22Rv1 (cell line): ENCODE results near the gene MARF1.
"Not testable (repeated sequence)": the region's sequence is repeated elsewhere in the genome, so short reads cannot be mapped to it uniquely, and the experiment has no call there.

Experiments used
- H3K27ac ChIP-seq: fragments of 450-650 bp; 2 replicates; pipeline ENCODE4 v1.5.1; 2017
- ZFX ChIP-seq: fragments of 450-650 bp; IDR thresholded peaks from 2 replicates; pipeline ENCODE4 v1.6.1; 2017; ENCODE audit warnings: antibody characterized with exemption, borderline replicate concordance
- TF ChIP-seq, protein P1 (sequence below): fragments of 450-650 bp; IDR thresholded peaks from 2 replicates; pipeline ENCODE4 v1.5.1; 2017; ENCODE audit warnings: mild to moderate bottlenecking

MARF1 gene

DNA sequence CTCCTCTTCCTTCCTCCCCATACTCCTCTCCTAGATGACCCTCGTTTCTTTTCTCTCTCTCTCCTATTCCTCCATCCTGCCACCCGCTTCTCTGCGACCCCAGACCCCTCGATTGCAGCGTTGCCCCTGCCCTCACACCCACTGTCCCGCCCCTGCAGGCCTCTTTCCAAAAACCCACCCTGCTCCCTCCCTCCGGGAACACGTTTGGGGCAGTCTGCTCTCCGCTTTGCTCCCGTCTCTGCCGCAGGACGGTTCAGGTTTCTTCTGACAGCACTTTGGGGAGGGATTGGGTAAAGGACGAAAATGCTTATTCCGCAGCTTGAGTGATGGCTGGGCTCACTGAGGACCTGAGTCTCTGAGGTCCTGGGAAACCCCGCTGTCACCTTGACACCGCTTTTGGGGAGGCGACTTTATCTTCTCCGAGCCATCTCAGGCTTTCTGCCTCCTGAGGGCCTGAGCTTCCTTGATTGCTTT lies 7.8 kb upstream of the MARF1 start:
- TF ChIP-seq, protein P1, sequence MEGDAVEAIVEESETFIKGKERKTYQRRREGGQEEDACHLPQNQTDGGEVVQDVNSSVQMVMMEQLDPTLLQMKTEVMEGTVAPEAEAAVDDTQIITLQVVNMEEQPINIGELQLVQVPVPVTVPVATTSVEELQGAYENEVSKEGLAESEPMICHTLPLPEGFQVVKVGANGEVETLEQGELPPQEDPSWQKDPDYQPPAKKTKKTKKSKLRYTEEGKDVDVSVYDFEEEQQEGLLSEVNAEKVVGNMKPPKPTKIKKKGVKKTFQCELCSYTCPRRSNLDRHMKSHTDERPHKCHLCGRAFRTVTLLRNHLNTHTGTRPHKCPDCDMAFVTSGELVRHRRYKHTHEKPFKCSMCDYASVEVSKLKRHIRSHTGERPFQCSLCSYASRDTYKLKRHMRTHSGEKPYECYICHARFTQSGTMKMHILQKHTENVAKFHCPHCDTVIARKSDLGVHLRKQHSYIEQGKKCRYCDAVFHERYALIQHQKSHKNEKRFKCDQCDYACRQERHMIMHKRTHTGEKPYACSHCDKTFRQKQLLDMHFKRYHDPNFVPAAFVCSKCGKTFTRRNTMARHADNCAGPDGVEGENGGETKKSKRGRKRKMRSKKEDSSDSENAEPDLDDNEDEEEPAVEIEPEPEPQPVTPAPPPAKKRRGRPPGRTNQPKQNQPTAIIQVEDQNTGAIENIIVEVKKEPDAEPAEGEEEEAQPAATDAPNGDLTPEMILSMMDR: no peak
- no peak for TF ChIP-seq ZFX
- peak overlapping the region; percentile 68 for H3K27ac ChIP-seq

DNA sequence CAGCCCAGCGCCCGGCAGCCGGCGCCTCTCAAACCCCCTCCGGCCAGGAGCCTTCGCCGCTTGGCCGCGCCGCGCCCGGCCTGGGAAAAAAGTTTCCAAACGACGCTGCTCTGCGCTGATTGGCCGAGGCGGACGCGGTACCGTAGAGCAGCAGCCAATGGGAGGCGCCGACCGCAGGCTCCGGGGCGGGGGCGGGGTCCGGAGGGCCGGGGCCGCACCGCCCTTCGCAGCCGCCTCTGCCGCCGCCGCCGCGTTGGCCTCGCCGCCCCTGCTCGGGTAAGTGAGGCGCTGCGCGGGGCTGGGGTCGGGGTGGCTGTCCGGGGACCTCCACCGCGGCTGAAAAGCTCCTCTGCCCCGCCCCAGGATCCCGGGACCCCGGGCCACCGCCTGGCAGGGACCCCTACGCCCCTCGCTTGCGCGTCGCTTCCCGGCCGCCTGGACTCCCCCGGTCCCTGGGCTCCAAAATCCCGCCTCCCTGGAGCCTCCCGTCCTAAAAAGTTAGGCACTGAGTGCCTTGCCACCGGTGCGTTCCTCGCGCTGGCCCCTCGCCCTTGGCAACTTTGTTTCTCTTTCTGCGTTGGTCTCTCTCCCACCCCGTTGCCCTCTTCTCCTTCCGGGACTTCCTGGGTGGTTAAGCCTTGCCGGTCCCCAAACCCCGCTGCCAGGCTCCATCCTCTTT lies 7.2 kb upstream of the MARF1 start, which contains the start of gene NDE1:
Gene NDE1 (plus strand): TSS at position 227 of the 679 bp plus-strand sequence. CDS start 14,534 bp downstream, outside the sequence.
- H3K27ac ChIP-seq: peak within 1 kb of the TSS; percentile 68
- TF ChIP-seq, protein P1: peak; percentile 9; the same call in 1 of the 2 replicates
- no peak for TF ChIP-seq ZFX

DNA sequence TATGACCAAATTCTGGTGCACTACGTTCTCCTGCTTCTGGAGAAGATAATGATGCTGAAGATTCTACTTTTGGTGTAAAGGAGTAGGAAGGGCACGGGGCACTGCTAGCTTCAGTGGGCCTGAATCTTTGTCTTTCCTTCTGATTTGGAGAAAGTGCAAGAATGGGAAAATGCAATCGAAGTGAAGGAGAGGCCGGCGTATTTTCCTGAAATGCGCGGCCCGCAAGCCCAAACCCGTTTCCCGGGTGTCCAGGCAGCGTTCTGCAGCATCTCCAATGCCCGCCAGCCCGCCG lies 6.7 kb upstream of the MARF1 start:
- TF ChIP-seq ZFX: no peak
- TF ChIP-seq, protein P1: no peak

DNA sequence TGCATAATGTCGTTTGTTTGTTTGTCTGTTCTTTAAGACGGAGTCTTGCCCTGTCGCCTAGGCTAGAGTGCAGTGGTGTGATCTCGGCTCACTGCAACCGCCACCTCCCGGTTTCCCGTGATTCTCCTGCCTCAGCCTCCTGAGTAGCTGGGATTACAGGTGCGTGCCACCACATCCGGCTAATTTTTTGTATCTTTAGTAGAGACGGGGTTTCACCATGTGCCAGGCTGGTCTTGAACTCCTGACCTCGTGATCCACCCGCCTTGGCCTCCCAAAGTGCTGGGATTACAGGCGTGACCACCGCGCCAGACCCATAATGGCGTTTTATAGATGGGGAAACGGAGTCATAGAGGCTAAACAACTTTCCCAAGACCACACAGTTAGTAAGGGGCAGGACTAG lies 6.4 kb upstream of the MARF1 start:
- H3K27ac ChIP-seq: peak overlapping the region; percentile 68

More for the DNA sequence above, 6.7 kb upstream of the MARF1 start:
- peak overlapping the region; percentile 68 for H3K27ac ChIP-seq

DNA sequence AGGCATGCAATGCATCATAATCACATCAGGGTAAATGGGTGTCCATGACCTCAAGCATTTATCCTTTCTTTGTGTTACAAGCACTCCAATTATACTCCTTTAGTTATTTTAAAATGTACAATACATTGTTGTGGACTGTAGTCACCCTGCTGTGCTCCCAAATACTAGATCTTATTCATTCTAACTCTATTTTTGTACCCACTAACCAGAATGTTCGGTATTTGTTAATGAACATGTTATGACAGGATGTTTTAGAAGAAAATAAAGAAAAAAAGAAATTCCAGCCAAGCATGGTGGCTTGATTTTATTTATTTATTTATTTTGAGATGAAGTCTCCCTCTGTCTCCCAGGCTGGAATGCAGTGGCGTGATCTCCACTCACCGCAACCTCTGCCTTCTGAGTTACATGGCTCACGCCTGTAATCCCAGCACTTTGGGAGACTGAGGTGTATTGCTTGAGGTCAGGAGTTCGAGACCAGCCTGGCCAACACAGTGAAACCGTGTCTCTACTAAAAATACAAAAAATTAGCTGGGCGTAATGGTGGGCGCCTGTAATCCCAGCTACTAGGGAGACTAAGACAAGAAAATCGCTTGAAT lies 5.3 kb upstream of the MARF1 start:
- H3K27ac ChIP-seq: no peak overlapping the region
- TF ChIP-seq, protein P1: no peak
- no peak for TF ChIP-seq ZFX

DNA sequence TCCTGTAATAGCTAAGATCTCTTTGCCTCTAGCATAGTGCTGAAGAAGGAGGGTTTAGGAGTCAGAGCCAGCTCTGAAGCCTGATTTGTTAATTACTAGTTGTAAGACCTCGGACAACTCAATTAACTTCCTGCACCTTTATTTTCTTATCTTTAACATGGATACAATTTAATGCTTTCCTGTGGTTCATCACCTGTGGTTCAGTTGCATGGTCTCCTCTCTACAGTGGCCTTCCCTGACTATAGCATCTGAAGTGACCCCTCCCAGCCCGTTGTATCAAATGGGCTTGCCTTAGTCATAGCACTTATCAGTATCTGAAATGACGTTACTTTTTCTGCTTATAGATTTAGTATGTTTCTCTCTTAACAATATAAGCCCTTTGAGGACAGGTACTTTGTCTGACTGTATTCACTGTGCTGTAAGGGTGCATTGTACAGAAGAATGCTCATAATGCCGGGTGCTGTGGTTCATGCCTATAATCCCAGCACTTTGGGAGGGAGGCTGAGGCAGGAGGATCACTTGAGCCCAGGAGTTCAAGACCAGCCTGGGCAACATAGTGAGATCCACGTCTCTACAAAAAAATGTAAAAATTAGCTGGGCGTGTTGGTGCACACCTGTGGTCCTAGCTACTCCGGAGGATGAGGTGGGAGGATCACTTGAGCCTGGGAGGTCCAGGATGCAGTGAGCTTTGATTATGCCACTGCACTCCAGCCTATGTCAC lies 4.5 kb upstream of the MARF1 start:
- no peak overlapping the region for H3K27ac ChIP-seq
- TF ChIP-seq, protein P1: no peak
- TF ChIP-seq ZFX: no peak

DNA sequence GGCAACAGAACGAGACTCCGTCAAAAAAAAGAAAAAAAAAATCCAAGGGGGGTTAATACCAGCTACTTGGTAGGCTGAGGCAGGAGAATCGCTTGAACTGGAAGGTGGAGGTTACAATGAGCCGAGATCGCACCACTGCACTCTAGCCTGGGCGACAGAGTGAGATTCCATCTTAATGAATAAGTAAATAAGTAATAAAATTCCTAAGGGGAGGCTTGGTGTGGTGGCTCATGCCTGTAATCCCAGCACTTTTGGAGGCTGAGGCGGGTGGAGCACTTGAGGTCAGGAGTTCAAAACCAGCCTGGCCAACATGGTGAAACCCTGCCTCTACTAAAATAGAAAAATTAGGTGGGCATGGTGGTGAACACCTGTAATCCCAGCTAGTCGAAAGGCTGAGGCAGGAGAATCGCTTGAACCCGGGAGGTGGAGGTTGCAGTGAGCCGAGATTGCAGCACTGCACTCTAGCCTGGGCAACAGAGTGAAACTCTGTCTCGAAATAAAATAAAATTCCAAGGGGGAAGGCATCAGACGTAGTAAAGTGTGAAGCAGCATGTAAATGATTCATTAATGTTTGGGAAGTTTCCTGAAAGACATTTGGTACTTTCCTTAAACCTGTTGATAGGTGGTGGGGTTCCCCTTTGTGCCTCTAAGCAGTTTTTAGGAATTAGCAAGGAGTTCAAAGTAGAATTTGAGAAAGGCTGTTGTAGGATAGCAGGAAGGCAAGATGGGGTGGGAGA lies 3.8 kb upstream of the MARF1 start:
- not testable (repeated sequence) for H3K27ac ChIP-seq

DNA sequence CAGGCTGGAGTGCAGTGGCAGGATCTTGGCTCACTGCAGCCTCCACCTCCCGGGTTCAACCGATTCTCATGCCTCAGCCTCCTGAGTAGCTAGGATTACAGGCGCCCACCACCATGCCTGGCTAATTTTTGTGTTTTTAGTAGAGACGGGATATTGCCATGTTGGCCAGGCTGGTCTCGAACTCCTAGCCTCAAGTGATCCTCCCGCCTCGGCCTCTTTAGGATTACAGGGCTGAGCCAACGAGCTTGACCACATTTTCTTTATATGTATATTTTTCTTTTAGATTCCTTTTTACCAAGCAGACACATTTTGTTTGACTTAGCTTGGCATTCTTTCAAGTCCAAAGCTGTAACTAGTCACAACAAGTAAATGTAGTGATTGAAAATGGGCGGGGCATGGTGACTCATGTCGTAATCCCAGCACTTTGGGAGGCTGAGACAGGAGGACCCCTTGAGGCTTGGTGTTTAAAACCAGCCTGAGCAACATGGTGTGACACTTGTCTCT lies 2.1 kb upstream of the MARF1 start:
- H3K27ac ChIP-seq: peak overlapping the region; percentile 88; the same call in 1 of the 2 replicates
